Ammon's horn (tissue), 1 donor: Measurements from ENCODE around the gene SLC6A17.

Source experiments
- DNase-seq: peaks from one replicate; pipeline ENCODE4 v3.0.0-alpha.2; 2016; ENCODE audit warnings: low spot score

SLC6A17 gene

DNA sequence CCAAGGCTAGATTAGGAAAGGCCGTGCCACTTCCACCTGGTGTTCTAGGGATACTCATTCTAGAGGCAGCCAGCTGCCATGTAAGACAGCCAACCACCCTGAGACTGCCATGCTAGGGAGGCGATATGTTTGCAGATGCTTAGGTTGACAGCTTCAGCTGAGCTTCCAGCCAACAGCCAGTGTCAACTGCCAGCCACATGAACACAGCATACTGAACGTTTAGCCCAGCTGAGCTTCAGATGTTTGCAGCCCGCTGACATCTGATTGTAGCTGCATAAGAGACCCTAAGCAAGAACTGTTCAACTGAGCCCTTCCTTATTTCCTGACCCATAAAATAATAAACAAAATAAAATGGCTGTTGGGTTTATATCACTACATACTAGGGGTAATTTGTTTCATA is 54.9 kb downstream of the SLC6A17 start:
- DNase-seq = no peak

DNA sequence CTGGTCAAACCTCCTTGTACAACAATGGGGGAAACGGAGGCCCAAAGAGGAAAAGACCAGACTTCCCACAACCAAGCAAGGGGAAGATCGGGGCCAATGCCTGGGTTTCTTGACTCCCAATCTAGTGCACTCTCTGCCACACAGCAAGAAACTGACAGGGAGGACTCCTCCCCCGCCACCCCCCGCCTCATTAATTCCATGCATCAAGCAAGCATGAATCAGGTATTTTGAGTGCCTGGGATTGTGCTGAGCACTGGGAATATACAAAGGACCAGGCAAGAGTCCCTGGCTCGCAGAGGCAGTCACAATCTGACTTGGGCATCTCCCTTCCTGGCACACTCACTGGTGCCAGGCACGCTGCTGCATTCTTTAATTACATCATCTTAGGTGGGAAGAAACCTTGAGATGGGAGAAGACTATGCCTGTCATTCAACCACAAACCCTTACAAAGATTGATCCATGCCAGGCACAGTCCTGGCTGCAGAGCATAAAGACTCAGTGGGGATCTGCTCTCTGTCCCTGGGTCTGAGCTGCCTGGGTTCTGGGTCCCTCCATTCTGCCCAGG is 55.4 kb downstream of the SLC6A17 start:
- no peak for DNase-seq

DNA sequence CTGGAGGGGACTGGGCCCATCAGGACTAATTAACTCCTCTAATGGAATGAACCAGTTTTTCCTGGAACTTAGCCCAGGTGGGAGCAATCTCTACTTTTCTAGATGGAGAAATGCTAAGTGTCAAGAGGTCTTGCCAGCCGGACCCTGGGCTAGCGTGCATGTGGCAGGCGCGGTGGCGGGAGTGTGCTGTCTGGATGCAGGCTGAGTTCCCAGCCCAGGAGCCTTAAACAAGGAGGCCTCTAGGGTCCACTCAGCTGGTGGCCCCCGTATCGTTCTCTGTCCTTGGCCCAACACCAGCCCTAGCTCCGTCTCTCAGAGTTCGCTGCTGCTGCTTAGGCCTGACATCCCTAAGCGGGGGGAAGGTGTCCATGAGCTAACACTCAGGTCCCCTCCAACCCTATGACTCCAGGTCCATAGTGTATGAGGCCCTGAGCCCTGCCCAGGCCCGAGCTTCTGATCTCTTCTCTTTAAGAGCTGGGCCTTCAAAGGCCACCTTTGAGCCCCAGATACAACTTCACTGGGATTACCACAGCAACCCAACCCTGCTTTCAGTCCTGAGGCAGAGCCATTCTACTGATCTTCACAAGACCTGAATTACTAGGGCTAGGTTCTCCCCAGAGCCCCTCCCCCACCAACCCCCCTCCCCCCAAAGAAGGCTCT is 56.1 kb downstream of the SLC6A17 start:
- DNase-seq = no peak

DNA sequence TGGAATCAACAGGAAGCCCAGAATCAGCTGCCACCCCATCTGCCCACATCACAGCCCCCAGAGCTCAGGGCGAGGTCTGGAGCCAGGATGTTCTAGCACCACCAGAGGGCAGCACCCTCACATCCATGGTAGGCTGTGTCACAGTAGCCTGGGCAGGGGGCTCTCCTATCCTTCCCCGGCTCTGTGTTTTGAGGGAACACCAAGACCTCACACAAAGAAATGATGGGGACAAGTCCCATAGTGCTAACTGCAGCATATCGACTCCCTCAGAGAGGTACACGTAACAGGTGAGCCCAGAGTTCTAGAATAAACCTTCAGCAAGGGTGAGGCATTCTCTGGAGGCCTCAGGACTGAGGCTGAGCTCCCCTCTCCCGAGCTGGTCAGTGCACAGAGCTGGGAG is 57.5 kb downstream of the SLC6A17 start:
- peak; percentile 80 for DNase-seq

DNA sequence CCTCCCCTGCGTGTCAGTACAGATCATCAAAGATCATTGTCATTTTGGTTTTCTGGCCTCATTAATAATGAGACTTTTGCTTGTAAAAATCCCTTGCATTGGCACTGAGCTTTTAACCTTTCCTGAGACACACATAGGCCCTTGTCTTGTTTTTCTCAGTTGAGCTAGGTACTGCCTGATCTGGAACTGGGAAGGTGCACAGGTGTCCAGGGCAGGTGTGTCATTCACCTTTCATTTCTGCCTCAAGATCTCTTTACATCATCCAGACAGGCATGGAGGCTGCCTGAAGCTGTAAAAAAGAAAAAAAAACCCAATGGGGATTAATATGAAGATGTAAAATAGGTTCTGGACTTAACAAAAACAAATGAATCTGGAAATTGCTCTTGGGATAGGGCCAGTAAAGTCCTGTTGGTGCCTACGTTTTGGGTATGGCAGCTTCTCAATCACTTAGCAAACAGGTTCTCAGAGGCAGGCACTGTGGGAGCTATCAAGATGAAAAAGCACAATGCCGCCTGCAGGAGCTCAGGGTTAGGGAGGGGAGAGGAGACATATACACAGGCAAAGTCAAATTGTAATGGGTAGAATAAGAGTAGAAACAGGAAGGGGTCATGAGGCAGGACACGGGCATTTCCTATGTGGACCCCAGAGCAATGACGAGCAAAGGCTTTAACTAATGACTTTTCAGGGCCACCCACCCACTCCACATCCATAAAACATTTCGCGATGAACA is 58.8 kb downstream of the SLC6A17 start:
- no peak for DNase-seq

DNA sequence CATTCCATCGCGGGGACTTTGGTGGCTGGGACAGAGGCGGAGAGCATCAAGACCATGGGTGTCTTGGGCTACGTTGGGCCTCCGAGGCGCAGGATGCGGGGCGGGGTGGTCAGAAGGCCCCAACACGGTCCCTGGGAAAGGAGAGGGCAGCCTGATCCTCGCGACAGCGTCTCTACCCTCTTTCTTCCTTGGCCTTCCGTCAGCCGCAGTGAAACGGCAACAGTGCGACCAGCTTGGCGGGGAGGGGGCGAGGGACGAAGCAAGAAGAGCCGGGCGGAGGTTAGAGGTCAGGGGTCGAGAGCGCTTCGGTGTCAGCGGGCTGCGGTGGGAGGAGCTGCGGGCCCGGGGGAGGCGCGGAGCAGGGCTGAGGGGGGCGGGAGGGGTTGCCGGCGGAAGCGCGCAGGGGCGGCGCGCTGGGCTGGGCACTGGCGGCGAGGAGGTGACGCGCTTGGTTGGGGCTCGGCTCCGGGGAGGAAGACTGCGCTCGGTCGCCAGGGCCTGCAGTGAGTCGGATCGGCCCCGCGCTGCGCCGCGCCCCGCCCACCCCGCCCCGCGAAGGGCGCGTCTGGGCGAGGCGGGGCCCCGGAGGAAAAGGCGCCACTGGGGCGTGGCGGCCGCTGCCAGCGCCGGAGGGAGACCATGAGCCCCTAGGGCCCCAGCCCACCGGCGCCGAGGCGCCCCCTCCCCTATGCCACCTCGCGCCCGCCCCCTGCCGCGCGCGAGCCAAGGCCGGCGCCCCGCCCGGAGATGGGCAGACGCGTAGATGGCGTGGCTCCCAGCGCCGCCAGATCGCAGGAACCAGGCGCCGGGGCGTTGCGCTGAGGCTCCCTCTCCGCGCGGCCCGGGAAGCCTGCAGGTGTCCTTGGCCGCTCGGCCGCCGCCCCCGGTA is 59.7 kb downstream of the SLC6A17 start, which contains the start of gene KCNC4:
Gene KCNC4, plus strand, starts transcription at position 600 of the 889 bp plus-strand sequence. CDS start 1,186 bp downstream, outside the sequence.
- peak; percentile 89 for DNase-seq

DNA sequence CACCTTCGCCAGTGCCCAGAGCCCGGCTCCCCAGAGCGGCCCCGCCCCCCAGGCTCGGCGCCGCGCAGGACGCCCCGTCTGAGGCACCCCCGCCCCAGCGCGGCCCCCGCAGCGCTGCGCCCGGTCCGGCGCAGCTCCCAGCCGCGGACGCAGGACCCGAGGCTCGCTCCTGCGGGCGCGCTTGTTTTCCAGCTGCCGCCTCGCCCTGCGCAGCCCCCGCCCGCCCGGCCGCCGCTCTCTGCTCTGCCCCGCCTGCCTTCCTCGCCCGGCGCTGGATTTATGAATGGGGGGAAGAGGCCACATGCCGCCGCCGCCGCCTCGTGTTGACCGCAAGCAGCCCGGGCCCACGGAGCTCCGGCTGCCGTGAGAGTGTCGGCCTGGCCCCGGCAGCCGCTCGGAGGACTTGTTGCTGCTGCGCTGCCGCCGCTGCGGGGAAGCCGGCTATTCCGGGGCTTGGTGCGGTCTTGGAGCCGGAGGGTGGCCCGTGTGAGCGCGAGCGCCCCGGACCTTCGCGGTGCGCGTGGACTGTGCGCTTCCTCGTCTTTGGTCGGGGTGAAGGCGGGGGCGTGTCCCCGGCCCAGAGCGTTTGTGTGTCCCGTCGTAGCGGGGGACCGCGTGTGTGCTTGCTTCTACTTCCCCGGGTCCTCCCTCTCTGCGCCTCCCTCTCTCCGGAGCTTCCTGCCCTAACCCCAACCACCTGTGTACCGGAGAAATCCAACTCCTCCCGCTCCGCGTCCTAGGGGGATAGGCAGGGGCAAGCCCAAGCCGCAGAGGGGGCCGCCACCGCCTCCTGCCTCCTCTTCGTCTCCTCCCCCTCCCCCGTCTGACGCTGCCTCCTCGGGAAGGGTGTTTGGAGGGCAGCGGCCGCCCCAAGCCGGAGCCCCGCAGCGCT is 60.6 kb downstream of the SLC6A17 start:
- peak; percentile 26 for DNase-seq

DNA sequence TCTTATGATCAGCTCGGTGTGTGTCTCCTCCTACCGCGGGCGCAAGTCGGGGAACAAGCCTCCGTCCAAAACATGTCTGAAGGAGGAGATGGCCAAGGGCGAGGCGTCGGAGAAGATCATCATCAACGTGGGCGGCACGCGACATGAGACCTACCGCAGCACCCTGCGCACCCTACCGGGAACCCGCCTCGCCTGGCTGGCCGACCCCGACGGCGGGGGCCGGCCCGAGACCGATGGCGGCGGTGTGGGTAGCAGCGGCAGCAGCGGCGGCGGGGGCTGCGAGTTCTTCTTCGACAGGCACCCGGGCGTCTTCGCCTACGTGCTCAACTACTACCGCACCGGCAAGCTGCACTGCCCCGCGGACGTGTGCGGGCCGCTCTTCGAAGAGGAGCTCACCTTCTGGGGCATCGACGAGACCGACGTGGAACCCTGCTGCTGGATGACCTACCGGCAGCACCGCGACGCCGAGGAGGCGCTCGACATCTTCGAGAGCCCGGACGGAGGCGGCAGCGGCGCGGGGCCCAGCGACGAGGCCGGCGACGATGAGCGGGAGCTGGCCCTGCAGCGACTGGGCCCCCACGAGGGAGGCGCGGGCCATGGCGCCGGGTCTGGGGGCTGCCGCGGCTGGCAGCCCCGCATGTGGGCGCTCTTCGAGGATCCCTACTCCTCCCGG is 61.3 kb downstream of the SLC6A17 start:
- no peak for DNase-seq

DNA sequence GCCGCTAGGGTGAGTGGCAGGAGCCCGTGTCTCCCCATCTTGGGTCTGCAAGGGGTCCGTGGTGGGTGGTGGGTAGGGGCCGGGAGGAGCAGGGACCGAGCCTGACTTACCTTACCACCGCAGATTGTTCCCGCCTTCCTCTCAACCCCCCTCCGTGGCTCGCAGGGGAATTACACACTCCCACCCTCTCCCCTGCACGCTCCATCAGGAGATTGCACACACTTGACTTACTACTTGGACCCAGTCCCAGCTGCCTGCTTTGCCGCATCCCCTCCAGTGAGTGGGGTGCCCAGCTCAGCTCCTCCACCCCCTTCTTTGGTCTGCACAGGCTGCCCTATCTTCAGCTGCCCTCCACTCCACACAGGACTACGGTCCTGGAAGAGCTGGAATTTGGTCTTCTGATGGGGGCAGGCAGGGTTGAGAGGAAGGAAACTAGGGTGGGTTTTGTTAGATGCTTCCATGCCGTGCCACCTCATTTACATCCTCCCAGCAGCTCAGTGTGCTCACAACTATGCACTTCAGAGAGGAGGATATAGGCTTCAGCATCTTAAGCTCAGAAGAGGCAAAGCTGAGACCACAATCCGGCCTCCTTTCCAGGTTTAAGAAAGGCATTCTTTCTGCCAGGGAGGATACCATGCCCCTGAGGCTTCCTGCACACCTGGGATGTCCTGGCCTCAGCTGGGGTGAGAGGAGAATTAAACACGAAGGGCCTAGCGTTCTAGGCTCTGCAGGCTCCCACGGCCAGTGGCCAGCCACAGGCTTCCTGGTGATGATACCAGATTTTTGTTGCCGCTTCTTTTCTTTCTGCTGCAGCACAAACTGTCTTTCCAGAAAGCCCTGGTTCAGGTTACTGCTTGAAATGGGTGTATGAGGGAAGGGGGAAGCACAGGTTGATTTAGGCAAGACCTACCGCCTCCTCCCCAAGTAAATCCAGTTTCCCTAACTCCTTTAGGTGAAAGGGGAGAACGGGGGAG is 62.2 kb downstream of the SLC6A17 start:
- peak; percentile 62 for DNase-seq

DNA sequence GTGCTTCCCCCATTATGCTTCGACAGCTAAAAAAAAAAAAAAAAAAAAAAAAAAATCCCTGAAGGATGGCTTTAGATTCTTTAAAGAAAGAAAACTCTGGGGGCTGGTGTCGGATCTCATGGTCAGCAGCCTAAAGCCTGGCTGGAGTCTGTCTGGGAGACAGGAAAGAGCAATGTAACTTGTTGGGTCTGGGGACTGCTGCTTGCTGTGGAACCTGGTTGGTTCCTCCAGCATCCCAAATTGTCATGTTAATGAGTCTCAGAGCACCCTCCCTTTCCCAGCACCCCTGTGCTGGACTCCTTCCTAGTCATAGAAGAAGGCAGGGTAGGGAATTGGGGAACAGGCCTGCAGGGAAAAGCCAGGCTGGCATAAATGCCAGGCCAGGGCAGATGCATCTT is 62.8 kb downstream of the SLC6A17 start:
- DNase-seq = no peak

DNA sequence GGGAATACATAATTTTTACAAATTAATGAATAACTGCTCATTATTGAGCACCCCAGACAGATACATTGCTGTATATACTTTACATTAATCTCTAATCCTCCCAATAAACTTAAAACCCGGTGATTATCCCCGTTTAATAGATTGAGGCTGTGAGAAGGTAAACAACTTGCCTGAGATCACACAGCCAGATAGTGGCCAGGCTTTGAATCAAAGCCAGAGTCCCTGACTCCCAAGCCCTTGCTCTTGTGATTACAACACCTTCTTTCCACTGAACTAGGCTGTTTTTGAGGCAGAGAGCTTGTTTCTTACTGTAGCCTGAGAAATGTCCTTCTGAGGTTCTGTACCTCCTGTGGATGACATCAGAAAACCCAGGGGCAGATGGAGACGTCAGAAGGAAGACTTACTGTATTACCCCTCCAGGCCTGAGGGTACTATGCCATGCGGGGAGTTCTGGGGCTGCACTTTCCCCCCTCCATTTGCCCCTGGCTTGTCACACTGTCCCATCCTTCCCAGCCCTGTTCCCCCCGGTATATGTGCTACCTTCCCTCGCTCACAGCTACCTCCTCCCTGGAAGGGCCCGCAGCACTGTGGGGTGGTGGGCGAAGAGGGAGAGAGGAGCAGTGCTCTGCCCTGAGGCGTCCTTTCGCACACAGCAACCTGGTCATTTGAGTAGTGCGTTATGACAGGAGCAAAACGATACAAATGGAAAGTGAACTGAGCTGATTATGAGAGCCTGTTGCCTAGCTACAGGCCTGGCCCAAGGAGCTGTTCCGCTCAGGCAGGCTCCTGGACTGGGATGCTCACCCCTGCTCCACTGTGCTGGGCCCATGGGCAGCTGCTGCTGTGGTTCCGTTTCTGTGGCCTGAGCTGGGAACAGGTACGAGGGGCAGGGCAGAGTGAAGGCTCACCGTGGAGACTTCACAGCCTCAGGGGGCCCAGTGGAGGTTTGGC is 64.4 kb downstream of the SLC6A17 start:
- peak; percentile 44 for DNase-seq

DNA sequence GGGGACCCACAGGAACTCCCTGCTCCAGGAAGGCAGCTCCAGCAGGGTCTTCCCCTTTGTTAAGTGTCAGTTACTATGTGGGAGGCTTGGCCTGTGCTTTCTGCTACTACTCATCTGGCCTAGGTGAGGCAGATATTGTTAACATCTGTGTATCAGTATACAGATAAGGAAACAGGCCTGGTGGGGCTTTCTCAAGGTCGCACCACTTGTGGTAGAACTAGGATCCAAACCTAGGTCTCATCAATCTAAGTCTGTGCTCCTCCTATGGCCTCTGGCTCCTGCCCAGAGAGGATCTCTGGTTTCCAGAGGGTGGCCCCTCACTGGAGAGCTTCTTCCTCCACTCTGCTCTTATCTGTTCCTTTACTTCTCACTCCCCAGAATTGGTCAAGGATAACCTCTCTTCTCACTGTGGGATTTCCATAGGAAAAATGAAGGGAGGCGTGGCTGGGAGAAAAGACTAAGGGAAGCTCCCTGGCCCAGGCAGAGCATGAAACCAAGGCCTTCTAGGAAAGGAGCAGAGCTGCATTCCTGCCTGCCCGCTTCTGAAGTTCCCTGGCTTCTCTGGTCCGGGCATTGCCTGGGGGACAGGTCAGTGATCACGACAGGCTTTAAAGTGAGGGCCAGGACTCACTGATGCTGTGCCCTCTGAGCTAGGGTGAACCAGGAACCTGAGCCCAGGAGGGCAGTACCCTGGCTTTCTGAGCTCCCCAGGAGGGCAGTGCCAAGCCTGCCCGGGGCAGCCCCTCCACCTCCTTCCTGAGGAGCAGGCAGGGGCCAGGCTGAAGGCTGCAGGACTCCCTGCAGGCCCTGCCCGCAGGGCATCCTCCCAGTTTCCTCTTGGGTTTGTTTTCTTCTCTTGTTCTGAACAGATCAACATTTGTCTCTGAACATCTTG is 65.6 kb downstream of the SLC6A17 start:
- no peak for DNase-seq

DNA sequence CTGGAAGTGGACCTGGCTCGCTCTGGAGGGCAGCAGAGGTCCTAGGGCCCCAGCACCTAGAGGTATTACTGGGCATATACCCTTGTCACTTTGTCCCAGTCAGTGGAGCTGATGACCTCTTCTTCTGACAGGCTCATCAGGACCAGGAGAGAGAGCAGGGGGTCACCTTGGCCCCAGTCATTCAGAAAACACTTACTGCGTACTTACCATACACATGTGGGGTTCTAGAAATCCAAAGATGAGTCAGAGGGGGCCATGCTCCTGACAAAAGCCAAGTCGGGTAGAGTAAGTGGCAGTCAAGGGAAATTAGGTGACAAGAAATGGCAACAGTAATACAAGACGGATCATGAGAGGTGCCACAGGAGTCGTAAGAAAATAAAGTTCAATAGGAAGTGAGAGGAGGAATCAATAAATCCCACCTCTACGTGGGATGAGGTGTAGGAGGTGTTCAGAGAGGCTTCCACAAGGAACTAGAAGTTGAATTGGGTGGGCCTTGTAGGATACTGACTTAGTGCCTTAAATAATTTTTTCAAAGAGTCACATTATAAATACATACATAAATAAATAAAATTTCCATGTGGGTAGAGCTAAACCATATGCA is 66.7 kb downstream of the SLC6A17 start:
- DNase-seq = no peak

DNA sequence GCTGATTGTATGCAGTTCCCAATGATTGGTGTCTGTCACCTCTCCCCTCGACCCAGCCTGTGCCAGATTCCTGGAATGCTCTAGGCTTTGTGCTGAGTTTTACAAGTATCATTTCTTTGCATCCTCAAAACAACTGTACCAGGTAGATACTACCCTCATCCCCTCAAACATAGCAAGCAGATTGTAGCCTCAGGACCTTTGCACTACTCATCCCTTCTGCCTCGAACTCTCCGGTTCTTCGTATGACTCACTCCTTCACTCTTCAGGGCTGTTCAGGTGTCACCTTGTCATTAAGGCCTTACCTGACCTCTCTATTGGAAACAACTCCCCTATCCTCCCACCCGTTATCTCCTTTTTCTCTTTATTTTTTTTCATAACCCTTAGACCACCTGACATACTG is 67.8 kb downstream of the SLC6A17 start:
- no peak for DNase-seq

DNA sequence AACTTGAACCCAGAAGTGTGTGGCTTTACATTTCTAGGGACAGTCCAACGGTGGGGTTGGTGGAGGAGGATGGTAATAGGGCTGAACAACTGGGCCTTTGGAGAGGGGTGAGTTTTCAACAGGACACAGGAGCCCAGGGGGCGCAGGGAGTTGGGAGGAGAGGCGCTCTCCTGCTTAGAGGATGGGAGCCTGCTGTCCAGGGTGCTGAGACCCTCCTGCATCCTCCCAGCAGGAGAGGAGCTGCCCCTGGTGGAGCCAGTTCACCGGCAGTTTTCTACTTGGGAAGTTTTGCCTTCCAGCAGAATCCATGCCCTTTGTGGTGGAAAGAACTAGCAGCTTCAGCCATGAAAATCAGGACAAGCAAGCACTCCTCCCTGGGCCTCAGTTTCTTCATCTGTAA is 68.4 kb downstream of the SLC6A17 start:
- no peak for DNase-seq

DNA sequence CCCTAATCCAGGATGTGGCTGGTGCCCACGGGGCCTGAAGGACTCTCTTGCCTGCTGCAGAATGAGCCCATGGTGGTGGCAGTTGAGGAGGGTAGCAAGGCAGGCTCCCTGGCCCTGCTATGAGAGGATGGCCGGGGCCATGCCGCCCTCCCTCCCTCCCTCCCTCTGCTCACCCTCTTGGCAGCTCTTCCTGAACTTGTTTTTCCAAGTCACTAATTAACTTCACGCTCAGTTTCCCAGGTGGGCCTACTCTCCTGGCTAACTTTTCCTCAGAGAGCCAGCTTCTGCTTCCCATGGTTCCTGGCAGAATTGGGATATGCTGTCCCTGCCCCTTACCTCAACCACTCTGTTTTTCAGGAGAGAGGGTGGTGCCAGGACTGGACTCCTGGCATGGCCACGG is 70.0 kb downstream of the SLC6A17 start:
- DNase-seq = no peak

DNA sequence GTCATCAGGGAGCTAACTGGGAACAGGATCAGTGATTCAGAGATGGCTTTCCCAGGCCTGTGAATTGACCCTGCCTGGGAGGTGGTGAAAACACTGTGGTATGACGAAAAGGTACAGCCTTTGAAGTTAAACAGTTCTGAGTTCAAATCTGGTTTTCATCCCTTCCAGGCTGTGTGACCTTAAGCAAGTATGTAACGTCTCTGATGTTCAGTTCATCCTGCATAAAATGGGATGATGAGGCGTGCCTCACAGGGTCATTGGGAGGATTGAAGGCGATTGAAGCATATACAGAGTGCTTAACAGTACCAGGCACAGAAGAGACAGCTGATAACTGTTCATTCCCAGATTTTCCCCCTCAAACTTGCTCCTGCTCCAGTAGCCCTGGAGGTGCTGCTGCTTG is 70.8 kb downstream of the SLC6A17 start:
- DNase-seq = no peak
